K562 (cell line): Measurements from ENCODE around the gene S100A1. TPM values are rescaled to one million over a fixed set of nuclear protein-coding genes. Genes with fewer than 3 reads are reported as not detected.

ENCODE experiments used
- CBFB ChIP-seq: sonication (generic); formaldehyde crosslinking; IDR thresholded peaks from 2 replicates; pipeline ENCODE4 v1.4.0; 2020; ENCODE audit warnings: mild to moderate bottlenecking, missing genetic modification reagents
- CREM ChIP-seq: IDR thresholded peaks from 2 replicates; pipeline ENCODE4 v1.6.1; 2014; ENCODE audit warnings: antibody characterized with exemption, low read depth
- HMGXB4 ChIP-seq: sonication (generic); formaldehyde crosslinking; IDR thresholded peaks from 2 replicates; pipeline ENCODE4 v1.8.1; 2023; ENCODE audit warnings: mild to moderate bottlenecking, missing genetic modification reagents
- NFIC ChIP-seq: fragments of 450-650 bp; IDR thresholded peaks from 2 replicates; pipeline ENCODE4 v1.6.1; 2017; ENCODE audit warnings: mild to moderate bottlenecking, inconsistent platforms
- NR4A1 ChIP-seq, 2 experiments: fragments of 250-450 bp in 1 of 2; fragments of 450-650 bp in 1 of 2; sonication (Bioruptor Pico) in 1 of 2; IDR thresholded peaks; 2 replicates each; pipeline versions ENCODE4 v1.4.0 to v1.6.1; 2016 to 2020; ENCODE audit warnings: mild to moderate bottlenecking in 2 of 2, missing compliant biosample characterization in 1 of 2, missing genetic modification characterization in 1 of 2, moderate library complexity in 1 of 2
- PHB ChIP-seq: fragments of 250-450 bp; sonication (Bioruptor Pico); IDR thresholded peaks from 2 replicates; pipeline ENCODE4 v1.5.0; 2021
- POLR2AphosphoS5 ChIP-seq: IDR thresholded peaks from 2 replicates; pipeline ENCODE4 v1.6.1; 2011; ENCODE audit warnings: mild to moderate bottlenecking, low read depth, low read length, moderate library complexity; ENCODE audit not compliant: control insufficient read depth, insufficient read depth
- POLR3A ChIP-seq: IDR thresholded peaks from 2 replicates; pipeline ENCODE4 v1.6.1; 2011; ENCODE audit warnings: borderline replicate concordance, mild to moderate bottlenecking, moderate library complexity; ENCODE audit not compliant: insufficient read length, insufficient read depth; ENCODE audit errors: extremely low read depth
- RAD21 ChIP-seq, 2 experiments: fragments of 250-450 bp in 1 of 2; fragments of 450-650 bp in 1 of 2; sonication (Bioruptor Pico) in 1 of 2; formaldehyde crosslinking in 1 of 2; IDR thresholded peaks in 1 of 2; conservative IDR thresholded peaks in 1 of 2; 2 replicates each; pipeline versions ENCODE4 v1.4.0 to v1.8.0; 2020 to 2022; ENCODE audit warnings: mild to moderate bottlenecking in 2 of 2, moderate library complexity in 1 of 2
- RBFOX2 ChIP-seq: fragments of 200-400 bp; formaldehyde crosslinking; IDR thresholded peaks from 2 replicates; pipeline ENCODE4 v1.6.1; 2017; ENCODE audit warnings: low read depth, mild to moderate bottlenecking, low read length, moderate library complexity
- RBM14 ChIP-seq: fragments of 200-400 bp; formaldehyde crosslinking; IDR thresholded peaks from 2 replicates; pipeline ENCODE4 v1.6.1; 2018; ENCODE audit warnings: low read depth, mild to moderate bottlenecking, low read length, moderate library complexity, borderline replicate concordance; ENCODE audit not compliant: insufficient read depth
- SIN3B ChIP-seq: fragments of 450-650 bp; IDR thresholded peaks from 2 replicates; pipeline ENCODE4 v1.6.1; 2017; ENCODE audit warnings: low read depth, mild to moderate bottlenecking, moderate library complexity
- SMAD1 ChIP-seq: fragments of 150-350 bp; IDR thresholded peaks from 2 replicates; pipeline ENCODE4 v1.6.1; 2014; ENCODE audit warnings: low read length, low read depth; ENCODE audit not compliant: partially characterized antibody
- TEAD4 ChIP-seq, 2 experiments: sonication (generic) in 1 of 2; formaldehyde crosslinking in 1 of 2; IDR thresholded peaks; 2 replicates each; pipeline versions ENCODE4 v1.6.1 to v1.8.0; 2012 to 2022; ENCODE audit warnings: borderline replicate concordance in 1 of 2, inconsistent platforms in 1 of 2, low read length in 1 of 2, mild to moderate bottlenecking in 1 of 2, missing genetic modification reagents in 1 of 2
- ZHX1 ChIP-seq: fragments of 150-350 bp; conservative IDR thresholded peaks from 2 replicates; pipeline ENCODE4 v1.6.1; 2014; ENCODE audit warnings: low read length
- ZNF232 ChIP-seq: sonication (generic); formaldehyde crosslinking; IDR thresholded peaks from 2 replicates; pipeline ENCODE4 v1.8.0; 2022; ENCODE audit warnings: mild to moderate bottlenecking, missing genetic modification reagents
- ZNF699 ChIP-seq: fragments of 250-450 bp; sonication (Bioruptor Pico); IDR thresholded peaks from 2 replicates; pipeline ENCODE4 v1.8.0; 2021; ENCODE audit warnings: mild to moderate bottlenecking, moderate library complexity; ENCODE audit not compliant: insufficient replicate concordance
- polyA plus RNA-seq, 8 experiments: library from polyadenylated mRNA; depleted of rRNA in 4 of 8; stranded (reverse) in 5 of 8; unstranded in 3 of 8; fragments of >200 nt; fragmentation: Nextera tagmentation in 2 of 8; fragmentation: Illumina TruSeq in 1 of 8; extraction: Ambion mirVana in 2 of 8; extraction: Trizol in 1 of 8; gene quantifications; 2 replicates each; pipeline versions ENCODE4 v1.2.1 to v1.2.3, GENCODE V29; 2011 to 2014; ENCODE audit warnings: inconsistent platforms in 1 of 8, missing spikeins in 1 of 8
- total RNA-seq, 7 experiments: library from RNA; depleted of rRNA in 6 of 7; stranded (reverse); fragments of >200 nt in 6 of 7; fragmentation: Illumina TruSeq in 2 of 7; extraction: Trizol in 2 of 7; gene quantifications; 2 replicates each; pipeline versions ENCODE4 v1.2.1 to v1.2.3, GENCODE V29; 2011 to 2021; ENCODE audit warnings: low replicate concordance in 1 of 7
- TF ChIP-seq, protein P1 (sequence below), 3 experiments: IDR thresholded peaks in 2 of 3; conservative IDR thresholded peaks in 1 of 3; 2 replicates each; pipeline ENCODE4 v1.5.1; 2011 to 2012; ENCODE audit warnings: low read length in 3 of 3, mild to moderate bottlenecking in 3 of 3, control low read depth in 2 of 3, improper control_type of control experiment in 1 of 3, inconsistent platforms in 1 of 3, low read depth in 1 of 3, mixed read lengths in 1 of 3, moderate library complexity in 1 of 3; ENCODE audit not compliant: insufficient read depth in 2 of 3

Gene S100A1
- total and polyA plus RNA-seq, 9 of the 15 experiments (the other 6 are each of a cell fraction or from before 2014, with no cell fraction given): 0.44 to 30.1 (median 12.7) TPM

- no peak for TF ChIP-seq RBM14
- no peak for TF ChIP-seq NR4A1 (CRISPR knock-in tag; IDR thresholded peaks at IDR 0.05)
- TF ChIP-seq NR4A1 (tag; IDR thresholded peaks at IDR 0.05): no peak
- 0 out of 2 replicates have a peak, but pooled peaks have one; percentile 39 for TF ChIP-seq RBFOX2
- TF ChIP-seq SMAD1: peak; percentile 4
- TF ChIP-seq HMGXB4: 0 out of 2 replicates have a peak, but pooled peaks have one; percentile 9
- peak; percentile 21 to 33; a peak in 1 of 4 replicates for TF ChIP-seq RAD21 (CRISPR knock-in tag; conservative IDR thresholded peaks at IDR 0.05 in 1 of 2, IDR thresholded peaks at IDR 0.05 in 1 of 2)
- peak; percentile 58; the same call in 1 of the 2 replicates for TF ChIP-seq NFIC
- TF ChIP-seq CBFB (CRISPR knock-in tag): no peak
- peak; percentile 37; the same call in 1 of the 2 replicates for TF ChIP-seq SIN3B
- TF ChIP-seq, protein P1, sequence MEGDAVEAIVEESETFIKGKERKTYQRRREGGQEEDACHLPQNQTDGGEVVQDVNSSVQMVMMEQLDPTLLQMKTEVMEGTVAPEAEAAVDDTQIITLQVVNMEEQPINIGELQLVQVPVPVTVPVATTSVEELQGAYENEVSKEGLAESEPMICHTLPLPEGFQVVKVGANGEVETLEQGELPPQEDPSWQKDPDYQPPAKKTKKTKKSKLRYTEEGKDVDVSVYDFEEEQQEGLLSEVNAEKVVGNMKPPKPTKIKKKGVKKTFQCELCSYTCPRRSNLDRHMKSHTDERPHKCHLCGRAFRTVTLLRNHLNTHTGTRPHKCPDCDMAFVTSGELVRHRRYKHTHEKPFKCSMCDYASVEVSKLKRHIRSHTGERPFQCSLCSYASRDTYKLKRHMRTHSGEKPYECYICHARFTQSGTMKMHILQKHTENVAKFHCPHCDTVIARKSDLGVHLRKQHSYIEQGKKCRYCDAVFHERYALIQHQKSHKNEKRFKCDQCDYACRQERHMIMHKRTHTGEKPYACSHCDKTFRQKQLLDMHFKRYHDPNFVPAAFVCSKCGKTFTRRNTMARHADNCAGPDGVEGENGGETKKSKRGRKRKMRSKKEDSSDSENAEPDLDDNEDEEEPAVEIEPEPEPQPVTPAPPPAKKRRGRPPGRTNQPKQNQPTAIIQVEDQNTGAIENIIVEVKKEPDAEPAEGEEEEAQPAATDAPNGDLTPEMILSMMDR (IDR thresholded peaks at IDR 0.05 in 2 of 3, conservative IDR thresholded peaks at IDR 0.05 in 1 of 3; ENCODE audit: insufficient read depth in 2 of 3, low read depth in 1 of 3, low read length in 3 of 3): peak; percentile 26 to 70 (median 58); a peak in 5 of 6 replicates
- TF ChIP-seq POLR3A: no peak
- TF ChIP-seq ZNF699 (CRISPR knock-in tag): no peak
- TF ChIP-seq ZNF232 (CRISPR knock-in tag): no peak
- no peak for TF ChIP-seq TEAD4 (IDR thresholded peaks at IDR 0.05; ENCODE audit: low read length)
- no peak for TF ChIP-seq TEAD4 (CRISPR knock-in tag; IDR thresholded peaks at IDR 0.05; ENCODE audit: borderline replicate concordance)
- TF ChIP-seq POLR2AphosphoS5: 0 out of 2 replicates have a peak, but pooled peaks have one; percentile 28
- peak; percentile 63; the same call in 1 of the 2 replicates for TF ChIP-seq PHB (CRISPR knock-in tag)
- TF ChIP-seq CREM: peak; percentile 27; the same call in 1 of the 2 replicates
- 0 out of 2 replicates have a peak, but pooled peaks have one; percentile 59 for TF ChIP-seq ZHX1
These were observed at the start of gene S100A1 (continued) for GRCh38 chr1:153627715-153628626.
